ENCODE measurements around the gene RNF38. TPM values are rescaled to one million over a fixed set of nuclear protein-coding genes. Genes with fewer than 3 reads are reported as not detected.

Gene RNF38
- total RNA-seq, 4 donors from 2014 or later: 17.3 to 27.0 (median 23.4) TPM

DNA sequence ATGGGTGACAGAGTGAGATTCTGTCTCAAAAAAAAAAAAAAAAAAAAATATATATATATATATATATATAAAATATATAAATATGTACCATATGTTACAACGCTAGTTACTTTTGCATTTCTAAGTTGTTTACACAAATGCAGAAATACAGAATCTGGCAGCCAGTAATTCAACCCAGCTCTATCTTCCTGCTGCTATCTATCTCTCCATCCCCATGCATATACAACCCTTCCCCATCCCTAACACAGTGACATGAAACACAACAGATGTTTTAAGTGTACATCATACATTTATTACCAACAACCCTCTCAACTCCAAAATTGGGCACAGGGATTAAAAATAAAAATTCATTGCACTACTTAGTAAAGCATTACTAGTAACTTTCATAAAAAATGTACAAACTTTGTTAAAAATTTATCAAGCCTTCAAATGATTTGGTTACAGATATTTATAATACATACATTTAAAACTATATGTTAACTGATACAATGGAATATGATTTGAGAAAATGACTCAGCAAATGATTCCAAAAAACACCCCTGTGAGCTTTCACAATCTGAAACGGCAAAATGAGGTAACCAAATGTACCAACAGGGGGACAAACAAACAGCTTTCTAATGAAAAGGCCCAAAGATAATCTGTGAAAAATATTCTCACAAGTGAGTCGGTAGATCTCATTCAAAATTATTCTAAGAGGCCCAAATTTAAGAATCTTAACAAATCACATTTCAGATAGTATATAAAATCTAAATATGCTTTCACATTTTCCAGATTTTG is 63.8 kb downstream of the RNF38 start:
- no peak for DNase-seq (ENCODE audit: low spot score in 2 of 2)
- WGBS, 2 donors: 78 to 83% methylated on average over 3 of the region's 3 CpGs
- intact Hi-C loops (cut with DNase I; ENCODE audit: low total_unique reads): no loop called here
- no peak for TF ChIP-seq POLR2A (IDR thresholded peaks at IDR 0.05)
- TF ChIP-seq, protein P1, sequence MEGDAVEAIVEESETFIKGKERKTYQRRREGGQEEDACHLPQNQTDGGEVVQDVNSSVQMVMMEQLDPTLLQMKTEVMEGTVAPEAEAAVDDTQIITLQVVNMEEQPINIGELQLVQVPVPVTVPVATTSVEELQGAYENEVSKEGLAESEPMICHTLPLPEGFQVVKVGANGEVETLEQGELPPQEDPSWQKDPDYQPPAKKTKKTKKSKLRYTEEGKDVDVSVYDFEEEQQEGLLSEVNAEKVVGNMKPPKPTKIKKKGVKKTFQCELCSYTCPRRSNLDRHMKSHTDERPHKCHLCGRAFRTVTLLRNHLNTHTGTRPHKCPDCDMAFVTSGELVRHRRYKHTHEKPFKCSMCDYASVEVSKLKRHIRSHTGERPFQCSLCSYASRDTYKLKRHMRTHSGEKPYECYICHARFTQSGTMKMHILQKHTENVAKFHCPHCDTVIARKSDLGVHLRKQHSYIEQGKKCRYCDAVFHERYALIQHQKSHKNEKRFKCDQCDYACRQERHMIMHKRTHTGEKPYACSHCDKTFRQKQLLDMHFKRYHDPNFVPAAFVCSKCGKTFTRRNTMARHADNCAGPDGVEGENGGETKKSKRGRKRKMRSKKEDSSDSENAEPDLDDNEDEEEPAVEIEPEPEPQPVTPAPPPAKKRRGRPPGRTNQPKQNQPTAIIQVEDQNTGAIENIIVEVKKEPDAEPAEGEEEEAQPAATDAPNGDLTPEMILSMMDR (IDR thresholded peaks at IDR 0.05): no peak
- no peak overlapping the region for H3K4me3 ChIP-seq (ENCODE audit: low read depth, poor library complexity, severe bottlenecking)

DNA sequence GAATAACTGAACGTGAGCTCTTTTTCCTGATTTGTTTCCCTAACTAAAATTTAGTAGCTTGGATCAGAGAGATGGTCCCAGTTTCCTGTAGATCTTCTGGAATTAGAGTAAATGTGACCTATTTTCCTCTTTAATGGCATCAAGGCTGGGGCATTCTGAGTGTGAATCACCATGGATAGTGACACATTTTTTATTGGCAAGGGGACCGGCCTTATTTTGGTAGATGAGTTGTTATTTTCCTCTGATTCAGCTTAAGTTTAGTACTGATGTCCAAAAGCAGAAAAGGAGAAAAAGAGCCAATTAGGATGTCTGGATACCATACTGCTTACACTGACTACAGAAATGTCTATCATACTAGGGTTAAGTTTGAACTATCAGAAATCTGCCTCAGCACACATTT is 68.1 kb downstream of the RNF38 start:
- intact Hi-C loops (cut with DNase I; ENCODE audit: low total_unique reads): no loop called here
- H3K4me3 ChIP-seq (ENCODE audit: low read depth, poor library complexity, severe bottlenecking): no peak overlapping the region
- no peak for TF ChIP-seq POLR2A (IDR thresholded peaks at IDR 0.05)
- TF ChIP-seq, protein P1 (IDR thresholded peaks at IDR 0.05): no peak
- 48 to 63% methylated on average over 2 of the region's 2 CpGs for whole genome bisulfite sequencing, 2 donors
- DNase-seq (ENCODE audit: low spot score in 2 of 2): no peak

DNA sequence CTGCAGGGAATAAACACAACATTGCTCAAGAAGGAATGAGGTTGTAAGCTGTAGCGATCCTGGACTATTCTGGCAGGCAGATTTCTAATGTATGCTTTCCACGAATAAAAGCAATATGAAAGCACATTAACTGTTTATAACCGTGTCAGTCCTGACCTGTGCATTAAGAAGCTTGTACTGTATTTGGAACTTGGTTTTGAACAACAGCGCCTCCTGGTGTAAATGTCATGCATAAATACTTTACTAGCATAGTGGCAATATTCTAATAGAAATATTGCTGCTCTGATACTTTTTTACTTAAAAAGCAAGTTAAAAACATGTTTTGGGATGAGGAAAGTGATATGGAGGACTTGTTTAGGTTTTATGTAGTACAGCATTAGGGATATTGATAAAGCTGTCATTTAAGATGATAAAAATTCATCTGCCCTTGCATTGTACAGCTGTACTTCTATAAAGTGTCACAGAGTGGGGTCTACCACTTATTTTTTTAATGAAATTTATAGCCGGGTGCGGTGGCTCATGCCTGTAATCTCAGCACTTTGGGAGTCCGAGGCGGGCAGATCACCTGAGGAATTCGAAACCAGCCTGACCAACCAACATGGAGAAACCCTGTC is 71.2 kb downstream of the RNF38 start:
- DNase-seq (ENCODE audit: low spot score in 2 of 2): peak in 1 of 2 donors; percentile 43
- intact Hi-C loops (cut with DNase I; ENCODE audit: low total_unique reads): loop anchor here (10.0 kb wide), 1 partner anchor 74 kb away; the partner anchor contains the start of gene GNE

DNA sequence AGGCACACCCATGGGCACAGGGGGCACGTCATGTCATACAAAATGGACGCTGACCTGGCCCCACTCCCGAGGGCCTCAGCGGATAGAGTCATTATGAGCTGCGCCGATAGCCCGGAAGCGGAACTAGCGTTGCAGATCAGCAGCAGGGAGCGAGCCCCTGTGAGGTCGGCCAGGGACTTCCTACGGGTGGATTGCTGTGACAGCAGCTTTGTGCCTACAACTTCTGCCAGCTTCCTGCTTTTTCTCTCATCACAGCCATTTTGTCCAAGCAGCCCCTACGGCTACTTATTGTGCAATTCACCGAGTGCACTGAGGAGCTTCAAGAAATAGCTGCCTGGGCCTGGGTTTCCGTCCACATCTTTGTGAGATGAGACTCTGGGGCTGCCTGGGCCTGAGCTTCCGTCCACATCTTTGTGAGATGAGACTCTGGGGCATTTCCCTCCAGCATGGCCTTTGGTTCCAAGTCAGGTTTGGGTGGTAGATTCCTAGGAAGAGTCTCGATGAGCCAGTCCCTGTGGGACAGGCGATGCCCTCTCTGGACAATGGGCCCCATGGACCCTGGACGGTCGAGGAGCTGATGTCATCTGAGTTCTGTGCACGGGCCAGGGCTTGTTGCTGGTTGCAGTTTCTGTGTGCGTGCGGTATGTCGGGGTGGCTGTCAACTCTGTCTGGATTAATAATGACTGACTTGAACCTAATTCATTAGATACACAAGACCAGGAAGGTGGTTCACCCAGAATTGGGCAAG is 74.8 kb downstream of the RNF38 start:
- WGBS, 2 donors: 83 to 89% methylated on average over 24 of the region's 24 CpGs
- intact Hi-C loops (cut with DNase I; ENCODE audit: low total_unique reads): loop anchor here (10.0 kb wide), 1 partner anchor 70 kb away; the partner anchor contains the start of gene GNE
- no peak overlapping the region for H3K4me3 ChIP-seq (ENCODE audit: low read depth, poor library complexity, severe bottlenecking)
- TF ChIP-seq POLR2A (IDR thresholded peaks at IDR 0.05): no peak
- TF ChIP-seq, protein P1 (IDR thresholded peaks at IDR 0.05): no peak
- DNase-seq (ENCODE audit: low spot score in 2 of 2): peak; percentile 35 to 88

More for the DNA sequence above, 71.2 kb downstream of the RNF38 start:
- no peak overlapping the region for H3K4me3 ChIP-seq (ENCODE audit: low read depth, poor library complexity, severe bottlenecking)
- 29 to 35% methylated on average over 9 of the region's 9 CpGs for WGBS, 2 donors
- no peak for TF ChIP-seq POLR2A (IDR thresholded peaks at IDR 0.05)
- TF ChIP-seq, protein P1 (IDR thresholded peaks at IDR 0.05): no peak

DNA sequence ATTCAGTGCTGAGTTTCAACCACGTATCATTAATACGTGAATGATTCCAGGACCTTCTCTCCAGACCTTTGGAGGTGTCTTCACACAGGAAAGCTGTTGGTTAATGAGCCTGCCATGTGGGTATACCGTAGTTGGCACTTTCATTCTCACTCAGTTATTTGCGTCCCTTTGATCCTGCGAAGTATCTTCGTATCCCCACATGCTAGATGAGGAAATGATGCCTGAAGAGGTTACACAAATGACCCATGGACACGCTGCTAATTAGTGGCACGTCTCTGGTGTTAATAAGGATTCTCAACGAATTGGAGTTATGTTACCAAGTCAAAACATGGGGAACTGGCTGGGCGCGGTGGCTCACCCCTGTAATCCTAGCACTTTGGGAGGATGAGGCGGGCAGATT is 76.1 kb downstream of the RNF38 start:
- WGBS, 2 donors: 88 to 95% methylated on average over 12 of the region's 12 CpGs
- H3K4me3 ChIP-seq (ENCODE audit: low read depth, poor library complexity, severe bottlenecking): no peak overlapping the region
- intact Hi-C loops (cut with DNase I; ENCODE audit: low total_unique reads): loop anchor here (10.0 kb wide), 1 partner anchor 69 kb away; the partner anchor contains the start of gene GNE
- DNase-seq (ENCODE audit: low spot score in 2 of 2): no peak
- no peak for TF ChIP-seq POLR2A (IDR thresholded peaks at IDR 0.05)
- TF ChIP-seq, protein P1 (IDR thresholded peaks at IDR 0.05): no peak

All from lower leg skin (tissue), 4 donors.